ENCODE measurements around the gene SIPA1. TPM values are rescaled to one million over a fixed set of nuclear protein-coding genes. Genes with fewer than 3 reads are reported as not detected.
A peak's percentile ranks its signal among the peaks of the same experiment; 100 is the strongest.

SIPA1 gene
- total RNA-seq, 4 donors from 2014 or later, result 14.9 to 21.6 (median 19.0) TPM

DNA sequence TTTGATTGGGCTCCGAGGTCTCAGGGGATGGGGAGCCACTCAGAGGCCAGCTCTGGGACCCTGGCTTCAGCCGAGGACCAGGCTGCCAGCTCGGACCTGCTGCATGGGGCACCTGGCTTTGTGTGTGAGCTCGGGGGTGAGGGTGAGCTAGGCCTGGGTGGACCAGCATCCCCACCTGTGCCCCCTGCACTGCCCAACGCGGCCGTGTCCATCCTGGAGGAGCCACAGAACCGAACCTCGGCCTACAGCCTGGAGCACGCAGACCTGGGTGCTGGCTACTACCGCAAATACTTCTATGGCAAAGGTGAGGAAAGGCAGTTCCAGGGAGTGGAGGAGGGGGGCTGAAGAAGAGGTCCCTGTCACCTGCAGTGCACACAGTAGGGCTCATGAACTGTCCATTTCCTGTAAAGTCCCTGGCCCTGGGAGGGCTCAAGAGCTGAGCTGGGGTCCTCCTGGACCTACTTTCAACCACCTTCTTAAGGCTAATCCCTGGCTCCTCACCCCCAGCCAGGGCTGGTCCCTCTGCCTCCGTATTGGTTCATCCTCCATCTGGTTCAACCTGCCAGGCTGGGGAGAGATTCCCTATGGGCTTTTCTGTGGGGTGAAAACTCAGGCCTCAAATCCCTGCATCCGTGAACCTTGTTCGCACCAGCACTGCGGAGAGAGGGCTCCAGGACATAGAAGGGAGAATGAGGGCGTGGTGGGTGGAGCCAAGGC is 3.6 kb downstream of the SIPA1 start:
- Histone ChIP-seq H3K27ac (no peak overlapping the region), H3K4me1 (peaks cover 48% of the 10 kb centered on the region), H3K36me3 (peaks cover 12% of the 10 kb centered on the region)

DNA sequence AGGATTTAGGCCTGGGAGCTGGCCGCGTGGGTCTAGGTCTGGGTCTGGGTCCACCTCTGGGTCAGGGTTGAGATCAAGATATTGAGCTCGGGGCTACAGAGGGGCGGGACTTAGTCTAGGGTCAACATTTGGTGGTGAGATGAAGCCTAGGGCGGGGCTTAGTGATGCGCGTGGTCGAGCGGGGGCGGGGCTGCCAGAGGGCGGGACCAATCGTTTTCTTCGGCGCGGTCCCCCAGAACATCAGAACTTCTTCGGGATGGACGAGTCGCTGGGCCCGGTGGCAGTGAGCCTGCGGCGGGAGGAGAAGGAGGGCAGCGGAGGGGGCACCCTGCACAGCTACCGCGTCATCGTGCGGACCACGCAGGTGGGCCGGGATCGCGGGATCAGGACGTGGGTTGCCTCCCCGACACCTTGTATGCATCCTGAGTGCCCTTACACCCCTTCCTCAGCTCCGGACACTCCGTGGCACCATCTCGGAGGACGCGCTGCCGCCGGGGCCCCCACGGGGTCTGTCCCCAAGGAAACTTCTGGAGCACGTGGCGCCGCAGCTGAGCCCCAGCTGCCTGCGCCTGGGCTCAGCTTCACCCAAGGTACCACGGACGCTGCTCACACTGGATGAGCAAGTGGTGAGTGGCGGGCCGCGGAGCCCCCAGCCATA is 4.2 kb downstream of the SIPA1 start:
- Histone ChIP-seq H3K9me3 (no peaks in the 10 kb centered on the region), H3K4me1 (peaks cover 45% of the 10 kb centered on the region), H3K27ac (no peak overlapping the region), H3K36me3 (peaks cover 6% of the 10 kb centered on the region), H3K27me3 (no peaks in the 10 kb centered on the region), H3K4me3 (no peak overlapping the region)
- TF ChIP-seq POLR2AphosphoS5 (IDR thresholded peaks at IDR 0.05) (no peak), POLR2A (IDR thresholded peaks at IDR 0.05) (no peak), EP300 (IDR thresholded peaks at IDR 0.05) (no peak)
- TF ChIP-seq, protein P1, sequence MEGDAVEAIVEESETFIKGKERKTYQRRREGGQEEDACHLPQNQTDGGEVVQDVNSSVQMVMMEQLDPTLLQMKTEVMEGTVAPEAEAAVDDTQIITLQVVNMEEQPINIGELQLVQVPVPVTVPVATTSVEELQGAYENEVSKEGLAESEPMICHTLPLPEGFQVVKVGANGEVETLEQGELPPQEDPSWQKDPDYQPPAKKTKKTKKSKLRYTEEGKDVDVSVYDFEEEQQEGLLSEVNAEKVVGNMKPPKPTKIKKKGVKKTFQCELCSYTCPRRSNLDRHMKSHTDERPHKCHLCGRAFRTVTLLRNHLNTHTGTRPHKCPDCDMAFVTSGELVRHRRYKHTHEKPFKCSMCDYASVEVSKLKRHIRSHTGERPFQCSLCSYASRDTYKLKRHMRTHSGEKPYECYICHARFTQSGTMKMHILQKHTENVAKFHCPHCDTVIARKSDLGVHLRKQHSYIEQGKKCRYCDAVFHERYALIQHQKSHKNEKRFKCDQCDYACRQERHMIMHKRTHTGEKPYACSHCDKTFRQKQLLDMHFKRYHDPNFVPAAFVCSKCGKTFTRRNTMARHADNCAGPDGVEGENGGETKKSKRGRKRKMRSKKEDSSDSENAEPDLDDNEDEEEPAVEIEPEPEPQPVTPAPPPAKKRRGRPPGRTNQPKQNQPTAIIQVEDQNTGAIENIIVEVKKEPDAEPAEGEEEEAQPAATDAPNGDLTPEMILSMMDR (IDR thresholded peaks at IDR 0.05), result no peak
- 46% methylated on average over 35 of the region's 49 CpGs for whole genome bisulfite sequencing
- no peak for DNase-seq (ENCODE audit: low spot score in 2 of 2)

More for the DNA sequence above, 3.6 kb downstream of the SIPA1 start:
- H3K9me3 ChIP-seq, result no peaks in the 10 kb centered on the region
- no peaks in the 10 kb centered on the region for H3K27me3 ChIP-seq
- H3K4me3 ChIP-seq, result peak overlapping the region; percentile 87
- DNase-seq (ENCODE audit: low spot score in 2 of 2), result no peak
- WGBS, result 56% methylated on average over 7 of the region's 16 CpGs
- TF ChIP-seq POLR2AphosphoS5 (IDR thresholded peaks at IDR 0.05) (no peak), POLR2A (IDR thresholded peaks at IDR 0.05) (no peak), EP300 (IDR thresholded peaks at IDR 0.05) (no peak)
- TF ChIP-seq, protein P1 (IDR thresholded peaks at IDR 0.05), result no peak

DNA sequence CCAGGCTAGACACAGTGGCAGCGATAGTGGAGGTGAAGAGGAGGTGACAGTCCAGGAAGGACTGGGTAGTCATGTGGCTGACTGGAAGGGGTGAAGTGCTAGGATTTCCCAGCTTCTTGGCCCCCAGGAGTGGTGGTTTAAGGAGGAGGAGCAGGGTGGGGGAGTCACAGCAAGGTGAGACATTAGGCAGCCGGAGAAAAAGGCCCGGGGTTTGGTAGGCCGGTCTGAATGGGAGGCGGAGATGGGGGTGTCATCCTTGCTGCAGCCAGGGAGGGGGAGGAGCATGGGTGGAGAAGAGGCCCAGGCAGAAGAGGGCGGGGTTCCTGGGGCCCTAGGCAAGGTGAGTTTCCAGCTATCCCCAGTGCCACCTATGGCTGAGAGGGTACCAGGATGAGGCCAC is 6.1 kb downstream of the SIPA1 start:
- Histone ChIP-seq H3K4me3 (no peak overlapping the region), H3K4me1 (peaks cover 35% of the 10 kb centered on the region), H3K27me3 (no peaks in the 10 kb centered on the region), H3K27ac (no peak overlapping the region), H3K36me3 (peaks cover 7% of the 10 kb centered on the region), H3K9me3 (no peaks in the 10 kb centered on the region)
- TF ChIP-seq POLR2AphosphoS5 (IDR thresholded peaks at IDR 0.05) (no peak), POLR2A (IDR thresholded peaks at IDR 0.05) (no peak), EP300 (IDR thresholded peaks at IDR 0.05) (no peak)
- TF ChIP-seq, protein P1 (IDR thresholded peaks at IDR 0.05), result no peak
- 46% methylated on average over 6 of the region's 6 CpGs for WGBS
- DNase-seq (ENCODE audit: low spot score in 2 of 2), result no peak

DNA sequence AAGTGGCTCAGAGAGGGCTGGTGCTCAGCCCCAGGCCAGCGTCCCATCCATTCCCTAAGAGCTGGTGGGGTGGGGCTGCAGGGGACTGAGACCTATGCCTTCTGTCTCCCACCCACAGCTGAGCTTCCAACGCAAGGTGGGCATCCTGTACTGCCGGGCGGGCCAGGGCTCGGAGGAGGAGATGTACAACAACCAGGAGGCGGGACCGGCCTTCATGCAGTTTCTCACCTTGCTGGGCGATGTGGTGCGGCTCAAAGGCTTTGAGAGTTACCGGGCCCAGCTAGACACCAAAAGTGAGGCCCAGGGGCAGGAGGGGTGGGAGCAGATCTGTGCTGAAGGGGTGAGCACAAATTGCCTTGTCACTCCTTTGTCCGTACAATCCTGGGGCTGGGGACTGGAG is 6.9 kb downstream of the SIPA1 start:
- no peak for DNase-seq (ENCODE audit: low spot score in 2 of 2)
- Histone ChIP-seq H3K4me3 (no peak overlapping the region), H3K27me3 (no peaks in the 10 kb centered on the region), H3K27ac (no peak overlapping the region), H3K4me1 (peaks cover 35% of the 10 kb centered on the region), H3K36me3 (peaks cover 16% of the 10 kb centered on the region), H3K9me3 (no peaks in the 10 kb centered on the region)
- TF ChIP-seq, protein P1 (IDR thresholded peaks at IDR 0.05), result no peak
- no peak for TF ChIP-seq POLR2AphosphoS5 (IDR thresholded peaks at IDR 0.05)
- no peak for TF ChIP-seq POLR2A (IDR thresholded peaks at IDR 0.05)
- no peak for TF ChIP-seq EP300 (IDR thresholded peaks at IDR 0.05)
- 100% methylated on average over 6 of the region's 11 CpGs for WGBS

DNA sequence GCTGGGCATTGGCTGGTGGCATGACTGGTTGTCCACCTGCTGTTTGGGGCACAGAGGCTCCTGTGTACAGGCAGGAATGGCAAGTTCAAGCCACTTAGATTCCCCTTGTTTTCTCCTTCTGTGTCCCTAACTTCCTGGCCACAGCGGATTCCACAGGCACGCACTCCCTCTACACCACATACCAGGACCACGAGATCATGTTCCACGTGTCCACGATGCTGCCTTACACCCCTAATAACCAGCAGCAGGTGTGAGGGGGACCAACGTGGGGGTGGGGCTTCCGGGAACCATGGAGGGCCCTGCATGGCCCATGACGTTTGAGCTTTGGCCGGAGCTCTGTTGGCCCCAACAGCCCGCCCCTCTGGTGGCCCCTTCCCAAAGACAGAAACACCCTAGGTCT is 7.8 kb downstream of the SIPA1 start:
- 48% methylated on average over 4 of the region's 10 CpGs for WGBS
- TF ChIP-seq POLR2AphosphoS5 (IDR thresholded peaks at IDR 0.05) (no peak), EP300 (IDR thresholded peaks at IDR 0.05) (no peak), POLR2A (IDR thresholded peaks at IDR 0.05) (no peak)
- TF ChIP-seq, protein P1 (IDR thresholded peaks at IDR 0.05), result no peak
- no peak for DNase-seq (ENCODE audit: low spot score in 2 of 2)
- H3K36me3 ChIP-seq, result peaks cover 24% of the 10 kb centered on the region
- no peaks in the 10 kb centered on the region for H3K9me3 ChIP-seq
- peaks cover 35% of the 10 kb centered on the region for H3K4me1 ChIP-seq
- H3K27me3 ChIP-seq, result no peaks in the 10 kb centered on the region
- no peak overlapping the region for H3K4me3 ChIP-seq
- no peak overlapping the region for H3K27ac ChIP-seq

All from suprapubic skin (tissue), 4 donors.